Liver (tissue), 9 donors: Measurements from ENCODE around the gene EHF. TPM values are rescaled to one million over a fixed set of nuclear protein-coding genes. Genes with fewer than 3 reads are reported as not detected.

Experiments
- DNase-seq: peaks from one replicate; pipeline ENCODE4 v3.0.0-alpha.2; 2017; ENCODE audit warnings: low spot score
- H3K27ac ChIP-seq, 2 donors: one replicate each; pipeline ENCODE4 v1.7.0; 2013; ENCODE audit warnings: inconsistent platforms in 2 of 2, low read length in 2 of 2, control low read depth in 1 of 2, low read depth in 1 of 2, mild to moderate bottlenecking in 1 of 2
- H3K27me3 ChIP-seq, 4 donors: one replicate each; pipeline versions ENCODE4 v1.6.1 to v1.7.0; 2013; ENCODE audit warnings: low read length in 3 of 4, inconsistent platforms in 1 of 4, mild to moderate bottlenecking in 1 of 4, moderate library complexity in 1 of 4; ENCODE audit not compliant: control insufficient read depth in 4 of 4, insufficient read depth in 4 of 4
- H3K36me3 ChIP-seq, 4 donors: one replicate each; pipeline versions ENCODE4 v1.6.1 to v1.7.0; 2013; ENCODE audit warnings: low read length in 3 of 4, mild to moderate bottlenecking in 3 of 4, low read depth in 1 of 4, moderate library complexity in 1 of 4; ENCODE audit not compliant: control insufficient read depth in 4 of 4, insufficient read depth in 3 of 4
- H3K4me1 ChIP-seq, 4 donors: one replicate each; pipeline versions ENCODE4 v1.6.1 to v1.7.0; 2013; ENCODE audit warnings: low read length in 3 of 4, mild to moderate bottlenecking in 3 of 4, moderate library complexity in 1 of 4; ENCODE audit not compliant: control insufficient read depth in 4 of 4, insufficient read depth in 4 of 4
- H3K4me3 ChIP-seq, 3 donors: one replicate each; pipeline versions ENCODE4 v1.6.1 to v1.7.0; 2013; ENCODE audit warnings: low read length in 3 of 3, control low read depth in 1 of 3, low read depth in 1 of 3, mild to moderate bottlenecking in 1 of 3
- H3K9ac ChIP-seq, 2 donors: one replicate each; pipeline ENCODE4 v1.7.0; 2013; ENCODE audit warnings: low read length in 2 of 2, mild to moderate bottlenecking in 2 of 2, moderate library complexity in 2 of 2, control low read depth in 1 of 2, low read depth in 1 of 2
- H3K9me3 ChIP-seq, 4 donors: one replicate each; pipeline versions ENCODE4 v1.6.1 to v1.7.0; 2013; ENCODE audit warnings: low read length in 3 of 4; ENCODE audit not compliant: control insufficient read depth in 4 of 4
- ATF3 ChIP-seq: IDR thresholded peaks from 2 replicates; pipeline ENCODE4 v1.6.1; 2016; ENCODE audit warnings: antibody characterized with exemption
- EGR1 ChIP-seq, 2 donors: IDR thresholded peaks; 2 replicates each; pipeline ENCODE4 v1.6.1; 2016 to 2018; ENCODE audit warnings: antibody characterized with exemption in 2 of 2, low read depth in 2 of 2
- FOXA1 ChIP-seq: IDR thresholded peaks from 2 replicates; pipeline ENCODE4 v1.6.1; 2016; ENCODE audit warnings: antibody characterized with exemption
- FOXA2 ChIP-seq: IDR thresholded peaks from 2 replicates; pipeline ENCODE4 v1.6.1; 2016; ENCODE audit warnings: antibody characterized with exemption
- GABPA ChIP-seq, 2 donors: IDR thresholded peaks in 1 of 2; conservative IDR thresholded peaks in 1 of 2; 2 replicates each; pipeline ENCODE4 v1.6.1; 2016; ENCODE audit warnings: antibody characterized with exemption in 2 of 2, mild to moderate bottlenecking in 1 of 2, moderate library complexity in 1 of 2
- HNF4A ChIP-seq, 2 donors: conservative IDR thresholded peaks; 2 replicates each; pipeline ENCODE4 v1.6.1; 2016; ENCODE audit warnings: antibody characterized with exemption in 2 of 2, mild to moderate bottlenecking in 2 of 2
- HNF4G ChIP-seq: IDR thresholded peaks from 2 replicates; pipeline ENCODE4 v1.6.1; 2016; ENCODE audit warnings: antibody characterized with exemption
- JUND ChIP-seq, 2 donors: IDR thresholded peaks; 2 replicates each; pipeline ENCODE4 v1.6.1; 2016; ENCODE audit warnings: antibody characterized with exemption in 2 of 2
- NR2F2 ChIP-seq: IDR thresholded peaks from 2 replicates; pipeline ENCODE4 v1.6.1; 2016; ENCODE audit warnings: antibody characterized with exemption
- RAD21 ChIP-seq, 2 donors: IDR thresholded peaks; 2 replicates each; pipeline ENCODE4 v1.6.1; 2016; ENCODE audit warnings: antibody characterized with exemption in 2 of 2, mild to moderate bottlenecking in 2 of 2
- RXRA ChIP-seq, 2 donors: IDR thresholded peaks; 2 replicates each; pipeline ENCODE4 v1.6.1; 2017 to 2018; ENCODE audit warnings: antibody characterized with exemption in 2 of 2, mild to moderate bottlenecking in 1 of 2
- SP1 ChIP-seq: IDR thresholded peaks from 2 replicates; pipeline ENCODE4 v1.6.1; 2018; ENCODE audit warnings: antibody characterized with exemption, mild to moderate bottlenecking
- TAF1 ChIP-seq: conservative IDR thresholded peaks from 2 replicates; pipeline ENCODE4 v1.6.1; 2016; ENCODE audit warnings: antibody characterized with exemption, mild to moderate bottlenecking
- YY1 ChIP-seq: IDR thresholded peaks from 2 replicates; pipeline ENCODE4 v1.6.1; 2016; ENCODE audit warnings: antibody characterized with exemption, mild to moderate bottlenecking
- WGBS: extraction: QIAGEN DNeasy Blood & Tissue Kit; methylation state at CpG from one replicate; pipeline ENCODE4 v1.1.7; 2013; 5-methylcytosine and 5-hydroxymethylcytosine counted together
- polyA plus RNA-seq, 2 donors: library from polyadenylated mRNA; stranded (reverse) in 1 of 2; unstranded in 1 of 2; fragments of 200-250 nt in 1 of 2; fragments of >200 nt in 1 of 2; fragmentation: Nextera tagmentation in 1 of 2; extraction: Ambion mirVana in 1 of 2; gene quantifications; one replicate each; pipeline versions ENCODE4 v1.2.1 to v1.2.3, GENCODE V29; 2013 to 2015
- total RNA-seq, 2 donors: library from RNA; depleted of rRNA; stranded (reverse); fragments of >200 nt; gene quantifications; one replicate each; pipeline ENCODE4 v1.2.3, GENCODE V29; 2014
- TF ChIP-seq, protein P1 (sequence below): IDR thresholded peaks from 2 replicates; pipeline ENCODE4 v1.6.1; 2016; ENCODE audit warnings: antibody characterized with exemption
- TF ChIP-seq, protein P2 (sequence below): fragments of 150-350 bp; IDR thresholded peaks from 2 replicates; pipeline ENCODE4 v1.5.1; 2017; ENCODE audit warnings: improper control_type of control experiment, low read depth, low read length; ENCODE audit not compliant: missing input control
- donor health status: healthy.
- donor health status: healthy.
- donor health status: healthy.
- donor health status: healthy.
- donor health status: healthy.

The EHF gene
- total RNA-seq (1 to 10 TPM; 1.1 to 5.9 TPM), polyA plus RNA-seq (1 to 10 TPM in 1 of 2 donors, under 1 TPM in 1; 0.85 to 4.1 TPM)

- H3K9ac ChIP-seq: peak within 1 kb of the TSS in 1 of 2 donors; percentile 27
- H3K9me3 ChIP-seq: no peaks in the 10 kb centered on the region
- no peaks in the 10 kb centered on the region for H3K4me1 ChIP-seq
- no peaks in the 10 kb centered on the region for H3K27me3 ChIP-seq
- H3K4me3 ChIP-seq: no peak within 1 kb of the TSS
- H3K36me3 ChIP-seq: no peaks in the 10 kb centered on the region
- TF ChIP-seq HNF4G (no peak), HNF4A (conservative IDR thresholded peaks at IDR 0.05) (no peak)
- TF ChIP-seq, protein P1, sequence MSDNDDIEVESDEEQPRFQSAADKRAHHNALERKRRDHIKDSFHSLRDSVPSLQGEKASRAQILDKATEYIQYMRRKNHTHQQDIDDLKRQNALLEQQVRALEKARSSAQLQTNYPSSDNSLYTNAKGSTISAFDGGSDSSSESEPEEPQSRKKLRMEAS: no peak
- no peak for DNase-seq
- H3K27ac ChIP-seq: no peak within 1 kb of the TSS
- 64% methylated on average over 7 of the region's 7 CpGs for WGBS
These were observed at the start of gene EHF for GRCh38 chr11:34620820-34621792. Gene EHF (plus strand): TSS chr11:34621093. CDS start chr11:34642631, 21,538 bp downstream.

- TF ChIP-seq JUND (IDR thresholded peaks at IDR 0.05) (no peak), NR2F2 (no peak), HNF4A (conservative IDR thresholded peaks at IDR 0.05) (no peak), ATF3 (no peak), TAF1 (no peak), SP1 (no peak), HNF4G (no peak), EGR1 (IDR thresholded peaks at IDR 0.05; ENCODE audit: low read depth in 2 of 2) (no peak), RXRA (IDR thresholded peaks at IDR 0.05) (no peak), FOXA2 (no peak), YY1 (no peak), RAD21 (IDR thresholded peaks at IDR 0.05) (no peak), GABPA (IDR thresholded peaks at IDR 0.05 in 1 of 2, conservative IDR thresholded peaks at IDR 0.05 in 1 of 2) (no peak), FOXA1 (no peak)
- TF ChIP-seq, protein P1: no peak
- TF ChIP-seq, protein P2, sequence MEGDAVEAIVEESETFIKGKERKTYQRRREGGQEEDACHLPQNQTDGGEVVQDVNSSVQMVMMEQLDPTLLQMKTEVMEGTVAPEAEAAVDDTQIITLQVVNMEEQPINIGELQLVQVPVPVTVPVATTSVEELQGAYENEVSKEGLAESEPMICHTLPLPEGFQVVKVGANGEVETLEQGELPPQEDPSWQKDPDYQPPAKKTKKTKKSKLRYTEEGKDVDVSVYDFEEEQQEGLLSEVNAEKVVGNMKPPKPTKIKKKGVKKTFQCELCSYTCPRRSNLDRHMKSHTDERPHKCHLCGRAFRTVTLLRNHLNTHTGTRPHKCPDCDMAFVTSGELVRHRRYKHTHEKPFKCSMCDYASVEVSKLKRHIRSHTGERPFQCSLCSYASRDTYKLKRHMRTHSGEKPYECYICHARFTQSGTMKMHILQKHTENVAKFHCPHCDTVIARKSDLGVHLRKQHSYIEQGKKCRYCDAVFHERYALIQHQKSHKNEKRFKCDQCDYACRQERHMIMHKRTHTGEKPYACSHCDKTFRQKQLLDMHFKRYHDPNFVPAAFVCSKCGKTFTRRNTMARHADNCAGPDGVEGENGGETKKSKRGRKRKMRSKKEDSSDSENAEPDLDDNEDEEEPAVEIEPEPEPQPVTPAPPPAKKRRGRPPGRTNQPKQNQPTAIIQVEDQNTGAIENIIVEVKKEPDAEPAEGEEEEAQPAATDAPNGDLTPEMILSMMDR: no peak
- 86% methylated on average over 7 of the region's 7 CpGs for WGBS
- DNase-seq: no peak
- no peak overlapping the region for H3K27ac ChIP-seq
- H3K36me3 ChIP-seq: no peaks in the 10 kb centered on the region
- no peaks in the 10 kb centered on the region for H3K27me3 ChIP-seq
- H3K4me1 ChIP-seq: no peaks in the 10 kb centered on the region
- H3K9me3 ChIP-seq: no peaks in the 10 kb centered on the region
- H3K4me3 ChIP-seq: no peak overlapping the region
- no peak overlapping the region for H3K9ac ChIP-seq
These were observed 47.4 kb upstream of the EHF start for GRCh38 chr11:34573537-34573936.

GRCh38 chr11:34575261-34575660 lies 45.6 kb upstream of the EHF start:
- WGBS: 72% methylated on average over 4 of the region's 4 CpGs
- DNase-seq: no peak
- Histone ChIP-seq H3K4me3 (no peak overlapping the region), H3K9me3 (no peaks in the 10 kb centered on the region), H3K4me1 (no peaks in the 10 kb centered on the region), H3K36me3 (no peaks in the 10 kb centered on the region), H3K9ac (no peak overlapping the region), H3K27me3 (no peaks in the 10 kb centered on the region), H3K27ac (no peak overlapping the region)
- TF ChIP-seq YY1 (no peak), SP1 (no peak), HNF4G (no peak)
